Colonic mucosa (tissue), 4 donors: ENCODE measurements around the gene EGLN2. TPM values are rescaled to one million over a fixed set of nuclear protein-coding genes. Genes with fewer than 3 reads are reported as not detected.

ENCODE experiments used
- DNase-seq: peaks from one replicate; pipeline ENCODE4 v3.0.0-alpha.2; 2020
- H3K27ac ChIP-seq: fragments of 200-600 bp; one replicate; pipeline ENCODE4 v1.8.0; 2021
- H3K27me3 ChIP-seq: fragments of 200-600 bp; one replicate; pipeline ENCODE4 v1.8.0; 2021
- H3K36me3 ChIP-seq: fragments of 200-600 bp; one replicate; pipeline ENCODE4 v1.8.0; 2021
- H3K4me1 ChIP-seq: fragments of 200-600 bp; one replicate; pipeline ENCODE4 v1.8.0; 2021; ENCODE audit warnings: mild to moderate bottlenecking
- H3K4me3 ChIP-seq: fragments of 200-600 bp; one replicate; pipeline ENCODE4 v1.8.0; 2021
- H3K9ac ChIP-seq, 2 donors: one replicate each; pipeline ENCODE4 v1.7.0; 2013; ENCODE audit warnings: control low read depth in 2 of 2, low read depth in 2 of 2, low read length in 2 of 2
- H3K9me3 ChIP-seq: fragments of 200-600 bp; one replicate; pipeline ENCODE4 v1.8.0; 2021
- intact Hi-C: fragments of 100-400 bp; cut with DNase I; formaldehyde crosslinking; loops from one replicate; pipeline ENCODE4 v1.14.1; 2022
- total RNA-seq, 2 donors: library from RNA; stranded (reverse); fragmentation: NEBNext Ultra II Directional in 1 of 2; extraction: Animal tissue kit (Norgen Biotek cat#: 25700) in 1 of 2; gene quantifications; one replicate each; pipeline ENCODE4 v1.2.1, GENCODE V29; 2021
- TF ChIP-seq, protein P1 (sequence below): fragments of 200-600 bp; IDR thresholded peaks from one replicate; pipeline ENCODE4 v1.8.0; 2022; ENCODE audit warnings: antibody characterized with exemption, mild to moderate bottlenecking
- donor health status: healthy.
- donor health status: DM: no; HTN: no; CAD: no.
- donor health status: DM: no; HTN: no; CAD: no.

The EGLN2 gene
- total RNA-seq, 2 donors from 2014 or later, result 67.3 to 87.8 TPM

DNA sequence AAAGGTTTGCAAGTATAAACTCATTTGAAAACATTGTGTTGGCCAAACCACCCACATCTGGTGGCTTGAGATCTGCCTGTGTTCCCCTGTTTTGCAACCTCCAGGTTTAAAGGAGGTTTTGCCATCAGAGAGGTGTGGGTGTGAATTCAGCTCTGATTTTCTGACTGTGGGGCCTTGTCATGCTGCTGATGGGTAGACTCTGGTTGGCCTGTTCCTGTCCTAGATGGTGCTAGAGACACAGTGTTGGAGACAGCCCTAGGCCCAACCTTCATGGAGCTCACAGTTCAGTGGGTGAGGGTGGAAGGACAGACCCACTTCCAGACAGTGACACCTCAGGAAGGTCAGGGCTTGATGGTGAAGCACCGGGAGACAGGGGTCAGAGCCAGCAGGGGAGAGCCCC is 13.5 kb upstream of the EGLN2 start:
- Histone ChIP-seq H3K4me1 (no peaks in the 10 kb centered on the region), H3K27me3 (no peaks in the 10 kb centered on the region), H3K9ac (no peak overlapping the region), H3K4me3 (no peak overlapping the region), H3K27ac (no peak overlapping the region), H3K9me3 (no peaks in the 10 kb centered on the region), H3K36me3 (no peaks in the 10 kb centered on the region)
- DNase-seq, result no peak
- intact Hi-C loops, result no loop called here
- TF ChIP-seq, protein P1, sequence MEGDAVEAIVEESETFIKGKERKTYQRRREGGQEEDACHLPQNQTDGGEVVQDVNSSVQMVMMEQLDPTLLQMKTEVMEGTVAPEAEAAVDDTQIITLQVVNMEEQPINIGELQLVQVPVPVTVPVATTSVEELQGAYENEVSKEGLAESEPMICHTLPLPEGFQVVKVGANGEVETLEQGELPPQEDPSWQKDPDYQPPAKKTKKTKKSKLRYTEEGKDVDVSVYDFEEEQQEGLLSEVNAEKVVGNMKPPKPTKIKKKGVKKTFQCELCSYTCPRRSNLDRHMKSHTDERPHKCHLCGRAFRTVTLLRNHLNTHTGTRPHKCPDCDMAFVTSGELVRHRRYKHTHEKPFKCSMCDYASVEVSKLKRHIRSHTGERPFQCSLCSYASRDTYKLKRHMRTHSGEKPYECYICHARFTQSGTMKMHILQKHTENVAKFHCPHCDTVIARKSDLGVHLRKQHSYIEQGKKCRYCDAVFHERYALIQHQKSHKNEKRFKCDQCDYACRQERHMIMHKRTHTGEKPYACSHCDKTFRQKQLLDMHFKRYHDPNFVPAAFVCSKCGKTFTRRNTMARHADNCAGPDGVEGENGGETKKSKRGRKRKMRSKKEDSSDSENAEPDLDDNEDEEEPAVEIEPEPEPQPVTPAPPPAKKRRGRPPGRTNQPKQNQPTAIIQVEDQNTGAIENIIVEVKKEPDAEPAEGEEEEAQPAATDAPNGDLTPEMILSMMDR, result no peak

DNA sequence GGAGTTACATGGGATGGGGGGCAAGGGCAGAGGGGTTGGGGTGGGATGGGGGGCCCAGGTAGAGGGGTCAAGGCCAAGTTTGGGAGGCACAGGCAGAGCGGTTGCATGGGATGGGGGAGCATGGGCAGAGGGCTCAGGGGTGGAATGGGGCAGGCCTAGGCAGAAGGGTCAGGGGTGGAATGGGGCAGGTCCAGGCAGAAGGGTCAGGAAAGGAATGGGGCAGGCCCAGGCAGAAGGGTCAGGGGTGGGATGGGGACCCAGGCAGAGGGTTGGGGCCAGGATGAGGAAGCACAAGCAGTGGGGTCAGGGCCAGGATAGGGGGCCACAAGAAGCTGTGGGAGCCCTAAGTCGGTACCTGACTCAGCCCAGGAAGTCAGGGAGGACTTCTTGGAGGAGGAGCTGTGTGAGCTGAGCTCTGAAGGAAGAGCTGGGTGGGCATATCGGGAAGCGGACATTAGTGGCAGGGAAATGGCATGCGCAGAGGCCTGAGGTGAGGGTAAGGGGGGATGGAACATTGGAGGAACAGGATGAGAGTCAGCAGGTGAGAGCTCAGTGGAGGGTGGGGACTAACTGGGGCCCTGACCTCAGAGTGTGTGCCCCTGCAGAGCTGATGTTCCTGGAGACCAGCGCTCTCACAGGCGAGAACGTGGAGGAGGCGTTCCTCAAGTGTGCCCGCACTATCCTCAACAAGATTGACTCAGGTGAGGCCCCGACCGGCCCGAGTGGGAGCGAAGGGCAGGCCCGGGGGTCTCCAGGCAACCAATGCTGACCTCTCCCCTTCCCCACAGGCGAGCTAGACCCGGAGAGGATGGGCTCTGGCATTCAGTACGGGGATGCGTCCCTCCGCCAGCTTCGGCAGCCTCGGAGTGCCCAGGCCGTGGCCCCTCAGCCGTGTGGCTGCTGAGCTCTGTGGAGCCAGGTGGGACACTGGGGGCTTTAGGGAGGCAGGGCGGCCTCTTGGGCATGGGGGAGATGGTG is 12.6 kb upstream of the EGLN2 start:
- Histone ChIP-seq H3K4me1 (no peaks in the 10 kb centered on the region), H3K4me3 (no peak overlapping the region), H3K9ac (no peak overlapping the region), H3K36me3 (no peaks in the 10 kb centered on the region), H3K27ac (no peak overlapping the region), H3K27me3 (no peaks in the 10 kb centered on the region), H3K9me3 (no peaks in the 10 kb centered on the region)
- TF ChIP-seq, protein P1, result no peak
- no peak for DNase-seq
- intact Hi-C loops, result no loop called here

DNA sequence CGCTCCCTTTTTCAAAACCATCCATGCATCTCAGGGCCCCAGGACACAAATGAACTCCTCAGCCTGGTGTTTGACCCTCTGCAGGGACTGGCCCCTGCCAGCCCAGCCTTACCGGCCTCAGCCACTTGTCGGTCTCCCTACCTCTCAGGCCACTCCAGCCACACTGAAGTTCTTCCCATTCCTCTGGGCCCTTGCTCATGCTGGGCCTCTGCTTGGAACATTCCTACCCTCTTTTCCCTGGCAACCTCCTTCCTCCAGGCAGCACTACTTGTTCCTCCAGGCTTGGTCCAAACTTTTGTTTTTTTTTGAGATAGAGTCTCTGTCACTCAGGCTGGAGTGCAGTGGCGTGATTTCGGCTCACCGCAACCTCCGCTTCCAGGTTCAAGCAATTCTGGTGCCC is 7.6 kb upstream of the EGLN2 start:
- Histone ChIP-seq H3K9me3 (no peaks in the 10 kb centered on the region), H3K36me3 (no peaks in the 10 kb centered on the region), H3K27ac (peak overlapping the region; percentile 81), H3K4me3 (no peak overlapping the region), H3K27me3 (no peaks in the 10 kb centered on the region), H3K9ac (peak overlapping the region in 1 of 2 donors; percentile 34), H3K4me1 (no peaks in the 10 kb centered on the region)
- intact Hi-C loops, result no loop called here
- DNase-seq, result no peak
- TF ChIP-seq, protein P1, result no peak

DNA sequence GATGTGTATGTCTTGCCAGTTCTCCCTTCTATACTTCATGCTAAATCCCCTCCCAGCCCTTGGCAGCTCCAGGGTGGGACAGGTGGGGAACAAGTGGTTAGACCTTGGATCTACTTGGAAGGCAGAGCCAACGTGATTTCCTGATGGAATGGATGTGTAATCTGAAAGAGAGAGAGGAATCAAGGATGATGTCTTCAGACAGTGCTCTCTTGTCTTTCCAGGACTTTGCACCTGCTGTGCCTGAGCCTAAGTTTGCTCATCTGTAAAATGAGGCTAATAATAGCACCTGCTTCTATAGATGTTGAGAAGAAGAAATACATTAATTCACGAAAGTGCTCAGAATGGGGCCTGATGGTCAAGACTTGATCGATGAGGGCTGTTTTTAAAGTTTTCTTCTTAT is 7.0 kb upstream of the EGLN2 start:
- H3K9ac ChIP-seq, result peak overlapping the region in 1 of 2 donors; percentile 16
- no peaks in the 10 kb centered on the region for H3K4me1 ChIP-seq
- no peak for DNase-seq
- TF ChIP-seq, protein P1, result no peak
- no peaks in the 10 kb centered on the region for H3K27me3 ChIP-seq
- H3K27ac ChIP-seq, result peak overlapping the region; percentile 81
- intact Hi-C loops, result no loop called here
- no peaks in the 10 kb centered on the region for H3K36me3 ChIP-seq
- no peaks in the 10 kb centered on the region for H3K9me3 ChIP-seq
- no peak overlapping the region for H3K4me3 ChIP-seq

DNA sequence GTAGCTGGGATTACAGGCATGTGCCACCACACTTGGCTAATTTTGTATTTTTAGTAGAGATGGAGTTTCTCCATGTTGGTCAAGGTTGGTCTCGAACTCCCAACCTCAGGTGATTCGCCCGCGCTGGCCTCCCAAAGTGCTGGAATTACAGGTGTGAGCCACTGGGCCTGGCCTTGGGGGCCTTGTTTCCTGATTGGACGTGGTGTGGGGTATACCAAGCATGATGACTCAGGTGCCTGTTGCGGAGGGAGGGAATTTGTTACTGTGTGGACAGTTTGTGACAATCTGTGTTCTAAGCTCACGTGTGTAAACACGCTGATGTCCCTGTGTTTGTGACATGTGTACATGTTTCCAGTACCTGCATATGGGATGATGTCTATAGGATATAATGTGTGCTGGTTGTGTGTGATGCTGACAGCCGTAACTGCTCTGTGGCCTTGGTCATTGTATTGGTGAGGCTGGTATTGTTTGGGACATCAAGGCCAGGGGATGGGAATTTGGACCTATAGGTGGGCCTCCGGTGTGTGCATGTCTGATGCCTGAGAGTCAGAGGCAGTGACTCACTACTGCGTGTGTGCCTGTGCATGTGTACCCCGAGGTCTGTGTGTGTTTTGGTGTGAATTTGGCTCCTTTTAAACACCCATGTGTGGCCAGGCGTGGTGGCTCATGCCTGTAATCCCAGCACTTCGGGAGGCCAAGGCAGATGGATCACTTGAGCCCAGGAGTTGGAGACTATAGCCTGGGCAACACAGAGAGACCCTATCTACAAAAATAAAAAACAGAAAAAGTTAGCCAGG is 1.6 kb upstream of the EGLN2 start:
- Histone ChIP-seq H3K27me3 (no peaks in the 10 kb centered on the region), H3K4me3 (no peak overlapping the region), H3K9me3 (no peaks in the 10 kb centered on the region), H3K27ac (peak overlapping the region; percentile 93), H3K9ac (peak overlapping the region in 1 of 2 donors; percentile 57), H3K4me1 (peaks cover 19% of the 10 kb centered on the region), H3K36me3 (no peaks in the 10 kb centered on the region)
- TF ChIP-seq, protein P1, result no peak
- intact Hi-C loops, result no loop called here
- DNase-seq, result no peak
